ENCODE results near the gene RPL12. TPM values are rescaled to one million over a fixed set of nuclear protein-coding genes. Genes with fewer than 3 reads are reported as not detected.

Gene RPL12
- polyA plus RNA-seq, 2 of the 4 experiments (the other 2 are of a cell fraction): 2,198 to 2,384 TPM

DNA sequence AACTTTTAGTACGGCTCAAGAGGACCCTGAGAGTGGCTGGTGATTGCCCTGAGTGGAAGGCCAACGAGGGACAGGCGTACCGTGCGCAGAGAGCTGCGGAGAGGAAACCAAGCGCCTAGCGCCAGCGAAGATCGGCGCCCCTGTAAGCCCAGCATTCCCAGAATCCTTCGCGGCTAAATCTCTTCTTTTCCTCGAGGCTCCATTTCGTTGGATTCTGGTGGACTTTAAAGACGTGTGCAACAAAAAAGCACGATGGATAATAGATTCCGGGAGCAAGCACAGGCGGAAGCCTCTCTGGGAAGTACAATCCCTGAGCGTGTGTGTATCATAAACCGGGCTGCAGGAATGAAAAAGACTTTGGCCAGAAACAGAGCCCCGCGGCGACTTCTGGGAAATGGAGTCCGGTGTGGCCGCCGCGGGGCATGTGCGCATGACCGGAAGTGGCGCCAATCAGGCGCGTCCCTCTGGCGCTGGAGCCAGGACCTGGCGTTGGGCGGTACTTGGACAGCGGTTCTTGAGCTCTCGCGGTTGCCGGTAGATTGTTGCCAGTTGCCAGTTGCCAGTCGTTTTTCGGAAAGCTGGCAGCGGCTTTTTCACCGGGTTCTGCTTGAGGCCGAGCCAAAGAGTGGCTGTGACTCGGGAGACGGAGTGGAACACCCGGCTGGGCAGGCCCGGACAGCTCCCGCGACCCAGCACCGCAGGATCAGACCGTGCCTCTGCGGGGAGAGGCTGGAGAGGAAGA lies 27.1 kb downstream of the RPL12 start, which contains the start of gene ZNF79 (continued):
- TF ChIP-seq, protein P1, sequence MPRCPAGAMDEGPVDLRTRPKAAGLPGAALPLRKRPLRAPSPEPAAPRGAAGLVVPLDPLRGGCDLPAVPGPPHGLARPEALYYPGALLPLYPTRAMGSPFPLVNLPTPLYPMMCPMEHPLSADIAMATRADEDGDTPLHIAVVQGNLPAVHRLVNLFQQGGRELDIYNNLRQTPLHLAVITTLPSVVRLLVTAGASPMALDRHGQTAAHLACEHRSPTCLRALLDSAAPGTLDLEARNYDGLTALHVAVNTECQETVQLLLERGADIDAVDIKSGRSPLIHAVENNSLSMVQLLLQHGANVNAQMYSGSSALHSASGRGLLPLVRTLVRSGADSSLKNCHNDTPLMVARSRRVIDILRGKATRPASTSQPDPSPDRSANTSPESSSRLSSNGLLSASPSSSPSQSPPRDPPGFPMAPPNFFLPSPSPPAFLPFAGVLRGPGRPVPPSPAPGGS (IDR thresholded peaks at IDR 0.05): peak; percentile 42; the same call in 1 of the 3 replicates
- TF ChIP-seq BHLHE40 (IDR thresholded peaks at IDR 0.05; ENCODE audit: low read depth, low read length) (no peak), PBX3 (IDR thresholded peaks at IDR 0.05) (peak; percentile 32; the same call in 1 of the 2 replicates), MAX (IDR thresholded peaks at IDR 0.05) (peak; percentile 78; the same call in 1 of the 2 replicates), CTCF (IDR thresholded peaks at IDR 0.05) (no peak), JUN (IDR thresholded peaks at IDR 0.05) (peak; percentile 56 to 79; a peak in 3 of 5 replicates)

GRCh38 chr9:127423476-127423933 lies 27.7 kb downstream of the RPL12 start:
- FAIRE-seq (no peak), ATAC-seq (no peak), DNase-seq (ENCODE audit: low read depth in 1 of 2, low spot score in 1 of 2) (no peak)
- H3K4me2 ChIP-seq: peak overlapping the region; percentile 96
- TF ChIP-seq KDM1A (IDR thresholded peaks at IDR 0.05; ENCODE audit: low read depth) (no peak), POLR2AphosphoS2 (conservative IDR thresholded peaks at IDR 0.05; ENCODE audit: low read length) (no peak), HEYL (CRISPR knock-in tag; IDR thresholded peaks at IDR 0.05) (no peak), ELK1 (IDR thresholded peaks at IDR 0.05; ENCODE audit: low read depth, low read length) (no peak), MAFK (IDR thresholded peaks at IDR 0.05; ENCODE audit: partially characterized antibody) (no peak), POLR2A (IDR thresholded peaks at IDR 0.05; ENCODE audit: low read length) (no peak), NR3C1 (IDR thresholded peaks at IDR 0.05) (no peak), TP53 (CRISPR knock-in tag; IDR thresholded peaks at IDR 0.05) (no peak), EP300 (IDR thresholded peaks at IDR 0.05) (no peak), GATA3 (IDR thresholded peaks at IDR 0.05; ENCODE audit: borderline replicate concordance) (no peak), HOXA7 (CRISPR knock-in tag; IDR thresholded peaks at IDR 0.05) (no peak), HDAC2 (IDR thresholded peaks at IDR 0.05) (no peak), CTCF (IDR thresholded peaks at IDR 0.05) (no peak), CHD4 (IDR thresholded peaks at IDR 0.05; ENCODE audit: borderline replicate concordance) (no peak), ZNF302 (CRISPR knock-in tag; IDR thresholded peaks at IDR 0.05) (no peak), KDM5A (IDR thresholded peaks at IDR 0.05) (no peak), MYC (IDR thresholded peaks at IDR 0.05; ENCODE audit: borderline replicate concordance, low read length) (no peak), JUN (IDR thresholded peaks at IDR 0.05) (no peak), RAD21 (conservative IDR thresholded peaks at IDR 0.05 in 1 of 2, IDR thresholded peaks at IDR 0.05 in 1 of 2) (no peak), FOSL2 (IDR thresholded peaks at IDR 0.05) (no peak), FOSL2 (CRISPR knock-in tag; IDR thresholded peaks at IDR 0.05) (no peak)
- H3K27ac ChIP-seq: peak overlapping the region; percentile 77 to 93
- POLR2A ChIA-PET: interaction anchor here (1.0 to 1.6 kb wide), 8 partner anchors 11 to 179 kb away, joined by 4 to 23 read pairs (median 8); partner anchors contain the start of genes LRSAM1, RPL12 and SLC2A8
- no peaks in the 10 kb centered on the region for H3K9me3 ChIP-seq
- CTCF ChIA-PET: no interaction called here
- 14% methylated on average over 2 of the region's 9 CpGs for WGBS (ENCODE audit: missing lambda C conversion rate)
- H3K4me1 ChIP-seq: peaks cover 15% of the 10 kb centered on the region
- H3K4me3 ChIP-seq: peak overlapping the region; percentile 86

Measured in A549 (cell line).